H1 (cell line): Measurements from ENCODE around the gene ZFP36L2. TPM values are rescaled to one million over a fixed set of nuclear protein-coding genes. Genes with fewer than 3 reads are reported as not detected.

Experiments used
- CTCF ChIA-PET: fragments of 300-600 bp; sonication (Branson Sonifier 250); formaldehyde crosslinking; loops from one replicate; lab custom pipeline; 2021; ENCODE audit not compliant: partially characterized antibody; lab: Charles Lee
- POLR2A ChIA-PET: fragments of 300-600 bp; sonication (Branson Sonifier 250); formaldehyde crosslinking; loops from one replicate; lab custom pipeline; 2021; ENCODE audit warnings: inconsistent platforms; ENCODE audit not compliant: partially characterized antibody; lab: Charles Lee
- DNase-seq, 2 experiments: peaks; one replicate each; pipeline versions ENCODE4 v3.0.0 to v3.0.0-alpha.2; 2010 to 2022; ENCODE audit warnings: low spot score in 2 of 2, low read depth in 1 of 2, mixed read lengths in 1 of 2
- FAIRE-seq: peaks from 2 replicates; lab custom pipeline; 2011; peaks lifted over from hg19 to GRCh38; lab: Jason Lieb, UNC
- H2AFZ ChIP-seq: 2 replicates; pipeline ENCODE4 v1.8.1; 2012; ENCODE audit warnings: low read length, inconsistent platforms
- H2AK5ac ChIP-seq: 2 replicates; pipeline ENCODE4 v1.6.1; 2013; ENCODE audit warnings: low read depth, low read length
- H2BK120ac ChIP-seq: replicated peaks from 2 replicates; pipeline ENCODE3; 2013; ENCODE audit warnings: low read depth, low read length, inconsistent platforms
- H2BK12ac ChIP-seq: 2 replicates; pipeline ENCODE4 v1.6.1; 2013; ENCODE audit warnings: low read depth, low read length
- H2BK15ac ChIP-seq: 2 replicates; pipeline ENCODE4 v1.6.1; 2013; ENCODE audit warnings: low read length
- H2BK20ac ChIP-seq: 2 replicates; pipeline ENCODE4 v1.6.1; 2013; ENCODE audit warnings: low read length
- H2BK5ac ChIP-seq: 2 replicates; pipeline ENCODE4 v1.6.1; 2013; ENCODE audit warnings: low read depth, low read length
- H3K14ac ChIP-seq: 2 replicates; pipeline ENCODE4 v1.6.1; 2013; ENCODE audit warnings: inconsistent platforms; ENCODE audit not compliant: insufficient read length
- H3K18ac ChIP-seq: 2 replicates; pipeline ENCODE4 v1.6.1; 2013; ENCODE audit warnings: low read length; ENCODE audit errors: extremely low read depth
- H3K23ac ChIP-seq: 2 replicates; pipeline ENCODE4 v1.6.1; 2013; ENCODE audit warnings: inconsistent platforms; ENCODE audit not compliant: insufficient read length
- H3K23me2 ChIP-seq: 2 replicates; pipeline ENCODE4 v1.6.1; 2013; ENCODE audit warnings: low read depth, low read length
- H3K27ac ChIP-seq: 2 replicates; pipeline ENCODE4 v1.6.1; 2011; ENCODE audit warnings: low read depth, low read length, inconsistent platforms
- H3K27me3 ChIP-seq, 4 experiments: replicated peaks in 1 of 4; 1 replicate in 1 of 4; 2 replicates in 3 of 4; pipeline versions ENCODE4 v1.6.1 to v1.8.1; 2011 to 2013; ENCODE audit warnings: low read length in 3 of 4, mild to moderate bottlenecking in 3 of 4, inconsistent platforms in 2 of 4, mixed read lengths in 2 of 4, moderate library complexity in 1 of 4; ENCODE audit not compliant: control insufficient read depth in 3 of 4, insufficient read depth in 3 of 4; ENCODE audit errors: extremely low read depth in 1 of 4
- H3K36me3 ChIP-seq, 4 experiments: 2 replicates each; pipeline versions ENCODE4 v1.6.1 to v1.8.1; 2011 to 2013; ENCODE audit warnings: mild to moderate bottlenecking in 4 of 4, low read length in 3 of 4, moderate library complexity in 2 of 4, control low read depth in 1 of 4, inconsistent platforms in 1 of 4; ENCODE audit not compliant: insufficient read depth in 4 of 4, control insufficient read depth in 2 of 4
- H3K4ac ChIP-seq: replicated peaks from 2 replicates; pipeline ENCODE3; 2013; ENCODE audit warnings: low read length, low read depth, mixed read lengths, inconsistent platforms; ENCODE audit not compliant: insufficient read length
- H3K4me1 ChIP-seq, 4 experiments: replicated peaks in 1 of 4; 1 replicate in 1 of 4; 2 replicates in 3 of 4; pipeline versions ENCODE4 v1.6.1 to v1.8.1; 2011 to 2013; ENCODE audit warnings: low read length in 3 of 4, inconsistent platforms in 2 of 4, mixed read lengths in 1 of 4; ENCODE audit not compliant: insufficient read depth in 4 of 4, control insufficient read depth in 3 of 4
- H3K4me2 ChIP-seq, 2 experiments: 2 replicates each; pipeline versions ENCODE4 v1.6.1 to v1.8.1; 2011 to 2013; ENCODE audit warnings: low read depth in 2 of 2, low read length in 2 of 2, control low read depth in 1 of 2, inconsistent platforms in 1 of 2, mild to moderate bottlenecking in 1 of 2; ENCODE audit not compliant: insufficient read depth in 1 of 2
- H3K4me3 ChIP-seq, 4 experiments: fragments of 200-600, 300-600 bp in 1 of 4; sonication (generic), shearing (Covaris generic), sonication (Bioruptor Twin) in 1 of 4; 2 replicates each; pipeline versions ENCODE4 v1.5.1 to v1.8.1; 2011 to 2016; ENCODE audit warnings: low read length in 4 of 4, low read depth in 3 of 4, control low read depth in 2 of 4, inconsistent platforms in 2 of 4, mild to moderate bottlenecking in 2 of 4, mixed read lengths in 1 of 4, moderate library complexity in 1 of 4; ENCODE audit not compliant: insufficient read depth in 2 of 4; ENCODE audit errors: extremely low read depth in 1 of 4
- H3K56ac ChIP-seq: replicated peaks from 2 replicates; pipeline ENCODE3; 2013; ENCODE audit warnings: low read depth, mild to moderate bottlenecking, mixed read lengths, low read length, inconsistent platforms; ENCODE audit not compliant: insufficient read length
- H3K79me1 ChIP-seq: 2 replicates; pipeline ENCODE4 v1.6.1; 2013; ENCODE audit warnings: low read depth, low read length, control low read depth
- H3K79me2 ChIP-seq, 2 experiments: 2 replicates each; pipeline versions ENCODE4 v1.6.1 to v1.8.1; 2012 to 2013; ENCODE audit warnings: low read length in 2 of 2, mild to moderate bottlenecking in 2 of 2, inconsistent platforms in 1 of 2; ENCODE audit not compliant: insufficient read depth in 2 of 2, control insufficient read depth in 1 of 2
- H3K9ac ChIP-seq, 4 experiments: replicated peaks in 1 of 4; 1 replicate in 1 of 4; 2 replicates in 3 of 4; pipeline versions ENCODE4 v1.6.1 to v1.8.1; 2011 to 2013; ENCODE audit warnings: low read depth in 3 of 4, low read length in 3 of 4, control low read depth in 2 of 4, mild to moderate bottlenecking in 2 of 4, moderate library complexity in 2 of 4, inconsistent platforms in 1 of 4; ENCODE audit errors: extremely low read depth in 1 of 4
- H3K9me3 ChIP-seq, 2 experiments: 2 replicates each; pipeline versions ENCODE4 v1.6.1 to v1.8.1; 2012 to 2013; ENCODE audit warnings: mild to moderate bottlenecking in 2 of 2, moderate library complexity in 2 of 2, control low read depth in 1 of 2, inconsistent platforms in 1 of 2, low read depth in 1 of 2, low read length in 1 of 2, mixed read lengths in 1 of 2; ENCODE audit not compliant: insufficient read depth in 2 of 2
- H4K20me1 ChIP-seq, 2 experiments: replicated peaks in 1 of 2; 2 replicates each; pipeline versions ENCODE3 to v1.8.1; 2011 to 2013; ENCODE audit warnings: inconsistent platforms in 2 of 2, low read length in 2 of 2, mild to moderate bottlenecking in 1 of 2; ENCODE audit not compliant: insufficient read depth in 2 of 2, control insufficient read depth in 1 of 2
- H4K5ac ChIP-seq: 2 replicates; pipeline ENCODE4 v1.6.1; 2013; ENCODE audit warnings: low read length, low read depth, mixed read lengths, inconsistent platforms; ENCODE audit not compliant: insufficient read length
- H4K8ac ChIP-seq: 2 replicates; pipeline ENCODE4 v1.8.0; 2013; ENCODE audit warnings: mild to moderate bottlenecking, moderate library complexity, low read length, inconsistent platforms; ENCODE audit not compliant: insufficient read depth; ENCODE audit errors: extremely low read depth
- H4K91ac ChIP-seq: replicated peaks from 2 replicates; pipeline ENCODE3; 2013; ENCODE audit warnings: low read length, mixed read lengths, inconsistent platforms; ENCODE audit not compliant: insufficient read length
- CBX8 ChIP-seq: fragments of 300-800, 300-1000 bp; sonication (generic); IDR thresholded peaks from 2 replicates; pipeline ENCODE4 v1.7.1; 2016; ENCODE audit warnings: low read depth, low read length, borderline replicate concordance
- CHD2 ChIP-seq: IDR thresholded peaks from 2 replicates; pipeline ENCODE4 v1.6.1; 2012; ENCODE audit warnings: low read length, improper control_type of control experiment
- CTBP2 ChIP-seq: IDR thresholded peaks from 2 replicates; pipeline ENCODE4 v1.7.0; 2011; ENCODE audit warnings: borderline replicate concordance, mild to moderate bottlenecking, moderate library complexity, mixed read lengths, low read length; ENCODE audit not compliant: insufficient read depth, insufficient read length
- EZH2 ChIP-seq: fragments of 200-600 bp; sonication (generic); IDR thresholded peaks from 2 replicates; pipeline ENCODE4 v1.7.1; 2012; ENCODE audit warnings: low read depth, mild to moderate bottlenecking, moderate library complexity, low read length, inconsistent platforms; ENCODE audit not compliant: severe bottlenecking
- HDAC2 ChIP-seq, 2 experiments: fragments of 300-600 bp in 1 of 2; sonication (generic) in 1 of 2; IDR thresholded peaks; 2 replicates each; pipeline ENCODE4 v1.6.1; 2011 to 2012; ENCODE audit warnings: low read depth in 2 of 2, low read length in 2 of 2, mild to moderate bottlenecking in 2 of 2, moderate library complexity in 2 of 2, borderline replicate concordance in 1 of 2, inconsistent platforms in 1 of 2
- JUN ChIP-seq: IDR thresholded peaks from 2 replicates; pipeline ENCODE4 v1.6.1; 2011; ENCODE audit warnings: low read depth, mild to moderate bottlenecking, improper control_type of control experiment, low read length
- RAD21 ChIP-seq, 2 experiments: IDR thresholded peaks in 1 of 2; conservative IDR thresholded peaks in 1 of 2; 2 replicates each; pipeline ENCODE4 v1.6.1; 2011; ENCODE audit warnings: low read depth in 2 of 2, low read length in 2 of 2, improper control_type of control experiment in 1 of 2, inconsistent platforms in 1 of 2, mild to moderate bottlenecking in 1 of 2, moderate library complexity in 1 of 2
- SAP30 ChIP-seq: fragments of 300-600 bp; sonication (generic); IDR thresholded peaks from 2 replicates; pipeline ENCODE4 v1.7.1; 2012; ENCODE audit warnings: low read length, moderate library complexity, mild to moderate bottlenecking, inconsistent platforms; ENCODE audit not compliant: insufficient read depth, insufficient replicate concordance
- SP1 ChIP-seq: IDR thresholded peaks from 2 replicates; pipeline ENCODE4 v1.6.1; 2011; ENCODE audit warnings: low read depth, low read length
- SUZ12 ChIP-seq: fragments of 200-600 bp; sonication (generic); IDR thresholded peaks from 2 replicates; pipeline ENCODE4 v1.6.1; 2012; ENCODE audit warnings: mild to moderate bottlenecking, inconsistent platforms, low read length, moderate library complexity, mixed read lengths
- WGBS, 2 experiments: shearing (Covaris generic) in 1 of 2; methylation state at CpG; one replicate each; pipeline versions ENCODE4 v1.1.6 to v1.1.7; 2013 to 2015; ENCODE audit warnings: low lambda C conversion rate in 2 of 2, mixed read lengths in 2 of 2, inconsistent platforms in 1 of 2, low coverage in 1 of 2, missing lambda C conversion rate in 1 of 2; ENCODE audit not compliant: insufficient replicate concordance in 2 of 2, insufficient coverage in 1 of 2, insufficient read length in 1 of 2; ENCODE audit errors: extremely low coverage in 1 of 2, missing lambda C conversion rate in 1 of 2; 5-methylcytosine and 5-hydroxymethylcytosine counted together
- polyA plus RNA-seq, 7 experiments: library from polyadenylated mRNA; depleted of rRNA in 3 of 7; stranded (reverse) in 5 of 7; unstranded in 2 of 7; fragments of >200 nt in 5 of 7; fragments of 200-250 nt in 2 of 7; gene quantifications; 1 replicate in 5 of 7; 2 replicates in 1 of 7; 4 replicates in 1 of 7; pipeline versions ENCODE4 v1.2.1 to v1.2.3, GENCODE V29; 2011 to 2013; ENCODE audit warnings: missing spikeins in 2 of 7, mixed read lengths in 2 of 7
- total RNA-seq: library from RNA; stranded (reverse); fragmentation: NEBNext Ultra II Directional; extraction: Animal tissue kit (Norgen Biotek cat#: 25700); gene quantifications from 2 replicates; pipeline ENCODE4 v1.2.1, GENCODE V29; 2021

Gene ZFP36L2
- total and polyA plus RNA-seq, 2 of the 8 experiments (the other 6 are each of a cell fraction or from before 2014, with no cell fraction given) = 13.4 to 102 TPM

GRCh38 chr2:43193652-43194120, 32.7 kb downstream of the ZFP36L2 start:
- Histone ChIP-seq H2BK12ac (peak overlapping the region; percentile 81; the same call in 1 of the 2 replicates), H3K18ac (no peak overlapping the region; the same call in 1 of the 2 replicates), H4K20me1 (no peaks in the 10 kb centered on the region), H3K4ac (no peak overlapping the region), H3K36me3 (no peaks in the 10 kb centered on the region), H3K27ac (no peak overlapping the region), H3K23me2 (no peaks in the 10 kb centered on the region), H3K4me2 (no peak overlapping the region), H2BK20ac (peak overlapping the region; percentile 75; the same call in 1 of the 2 replicates), H3K79me2 (no peaks in the 10 kb centered on the region), H3K79me1 (no peaks in the 10 kb centered on the region), H3K4me3 (no peak overlapping the region), H3K56ac (no peak overlapping the region), H3K27me3 (no peaks in the 10 kb centered on the region), H3K14ac (no peak overlapping the region), H2AK5ac (no peak overlapping the region), H3K23ac (no peak overlapping the region), H4K8ac (no peak overlapping the region), H2AFZ (no peak overlapping the region), H3K9me3 (no peaks in the 10 kb centered on the region), H4K5ac (no peak overlapping the region), H4K91ac (peak overlapping the region; percentile 92), H2BK5ac (0 out of 2 replicates have a peak overlapping the region, but pooled peaks have one; percentile 75), H2BK120ac (no peak overlapping the region), H3K4me1 (peaks cover 0 to 4% (median 2%) of the 10 kb centered on the region in 4 experiments; a peak in 4 of 7 replicates), H2BK15ac (peak overlapping the region; percentile 95; the same call in 1 of the 2 replicates), H3K9ac (no peak overlapping the region)
- DNase-seq = no peak
- TF ChIP-seq EZH2 = no peak
- TF ChIP-seq JUN = no peak
- no peak for TF ChIP-seq CBX8
- no peak for TF ChIP-seq SUZ12
- no peak for TF ChIP-seq CHD2
- TF ChIP-seq HDAC2 (IDR thresholded peaks at IDR 0.05; ENCODE audit: borderline replicate concordance in 1 of 2, low read depth in 2 of 2, low read length in 2 of 2) = no peak
- no peak for TF ChIP-seq SAP30
- TF ChIP-seq RAD21 (IDR thresholded peaks at IDR 0.05 in 1 of 2, conservative IDR thresholded peaks at IDR 0.05 in 1 of 2; ENCODE audit: low read depth in 2 of 2, low read length in 2 of 2) = no peak
- TF ChIP-seq CTBP2 = no peak
- no peak for TF ChIP-seq SP1
- FAIRE-seq = no peak
- ChIA-PET POLR2A (no interaction called here), CTCF (interaction anchor here (0.6 to 6.1 kb wide), 15 partner anchors 8 to 116 kb away, joined by 3 to 43 read pairs (median 9); partner anchors contain the start of gene ZFP36L2)
- WGBS, 2 experiments = 87% methylated on average over 4 of the region's 4 CpGs; no CpG with 5 or more reads in 1 of the 2 experiments
